ENCODE data around the gene VPS13D. TPM values are rescaled to one million over a fixed set of nuclear protein-coding genes. Genes with fewer than 3 reads are reported as not detected.

The VPS13D gene
- total RNA-seq, 1 experiment from 2014 or later: 31.6 TPM

- H3K9ac ChIP-seq (ENCODE audit: low read length): no peak overlapping the region
- no peak for ATAC-seq
- no peaks in the 10 kb centered on the region for H3K9me3 ChIP-seq (ENCODE audit: control insufficient read depth in 1 of 2, insufficient read depth in 1 of 2, low read depth in 1 of 2, low read length in 2 of 2)
- no peaks in the 10 kb centered on the region for H4K20me1 ChIP-seq (ENCODE audit: insufficient read depth)
- intact Hi-C loops (cut with micrococcal nuclease): no loop called here
- peaks cover 3 to 6% of the 10 kb centered on the region in 2 experiments; a peak in 3 of 4 replicates for H3K36me3 ChIP-seq (ENCODE audit: control insufficient read depth in 1 of 2, insufficient read depth in 2 of 2, low read length in 2 of 2)
- no peaks in the 10 kb centered on the region for H3K27me3 ChIP-seq (ENCODE audit: insufficient read depth, low read length)
- ChIA-PET RAD21 (ENCODE audit: low non-redundant PET in 1 of 2, low total read pairs in 2 of 2, uncharacterized antibody in 2 of 2, unreplicated experiment in 2 of 2) (interaction anchor here in 1 of 2 experiments (0.8 kb wide), 1 partner anchor 332 kb away, joined by 3 read pairs; no protein-coding TSS in a partner anchor), POLR2A (no interaction called here), CTCF (no interaction called here)
- TF ChIP-seq MAX (IDR thresholded peaks at IDR 0.05): no peak
- no peak for TF ChIP-seq ELF1 (IDR thresholded peaks at IDR 0.05; ENCODE audit: borderline replicate concordance, low read depth)
- no peak for TF ChIP-seq RAD21 (IDR thresholded peaks at IDR 0.05; ENCODE audit: low read depth)
- TF ChIP-seq EZH2 (IDR thresholded peaks at IDR 0.05): no peak
- TF ChIP-seq REST (IDR thresholded peaks at IDR 0.05; ENCODE audit: low read depth): no peak
- no peak for TF ChIP-seq TCF7L2 (IDR thresholded peaks at IDR 0.05; ENCODE audit: borderline replicate concordance, extremely low read depth, insufficient read depth, insufficient read length)
- TF ChIP-seq YY1 (IDR thresholded peaks at IDR 0.05; ENCODE audit: extremely low read depth, insufficient replicate concordance, low read depth, low read length): no peak
- TF ChIP-seq SP1 (IDR thresholded peaks at IDR 0.05; ENCODE audit: low read depth): no peak
- no peak for TF ChIP-seq ATF3 (IDR thresholded peaks at IDR 0.05)
- no peak for TF ChIP-seq JUND (IDR thresholded peaks at IDR 0.05)
- TF ChIP-seq EZH2phosphoT487 (IDR thresholded peaks at IDR 0.05; ENCODE audit: borderline replicate concordance): no peak
- TF ChIP-seq ZNF274 (IDR thresholded peaks at IDR 0.05; ENCODE audit: low read depth, low read length): no peak
- TF ChIP-seq CTCF (IDR thresholded peaks at IDR 0.05 in 2 of 3, conservative IDR thresholded peaks at IDR 0.05 in 1 of 3; ENCODE audit: borderline replicate concordance in 1 of 3, insufficient read depth in 1 of 3, low read depth in 2 of 3, low read length in 2 of 3): no peak
- TF ChIP-seq SRF (IDR thresholded peaks at IDR 0.05; ENCODE audit: low read depth): no peak
- H3K4me1 ChIP-seq (ENCODE audit: control insufficient read depth in 1 of 2, insufficient read depth in 2 of 2, low read length in 2 of 2): no peaks in the 10 kb centered on the region
- BruUV-seq (replicated peaks): no TSS peak
- no peak overlapping the region for H3K4me3 ChIP-seq (replicated peaks in 1 of 2; ENCODE audit: low read depth in 1 of 2, low read length in 2 of 2)
- H3K9me2 ChIP-seq (ENCODE audit: insufficient read depth): no peaks in the 10 kb centered on the region
- no peak for DNase-seq (ENCODE audit: low read depth, low spot score)
- H2AFZ ChIP-seq (ENCODE audit: low read depth, low read length, poor library complexity, severe bottlenecking): no peak overlapping the region
- no peak overlapping the region for H3K4me2 ChIP-seq (ENCODE audit: low read length)
- no peak overlapping the region for H3K27ac ChIP-seq (ENCODE audit: low read depth, low read length)
- no peaks in the 10 kb centered on the region for H3K79me2 ChIP-seq (ENCODE audit: insufficient read depth, low read length)
Measured at GRCh38 chr1:12327566-12327965, 97.7 kb downstream of the VPS13D start.

Measured in HCT116 (cell line).